ENCODE measurements around the gene DYNLT2. TPM values are rescaled to one million over a fixed set of nuclear protein-coding genes. Genes with fewer than 3 reads are reported as not detected.

DYNLT2 gene
- polyA plus RNA-seq, 1 of the 3 experiments (the other 2 are of a cell fraction) = 0.81 TPM

GRCh38 chr6:169741344-169741743 lies 10.0 kb downstream of the DYNLT2 start:
- TF ChIP-seq, protein P1, sequence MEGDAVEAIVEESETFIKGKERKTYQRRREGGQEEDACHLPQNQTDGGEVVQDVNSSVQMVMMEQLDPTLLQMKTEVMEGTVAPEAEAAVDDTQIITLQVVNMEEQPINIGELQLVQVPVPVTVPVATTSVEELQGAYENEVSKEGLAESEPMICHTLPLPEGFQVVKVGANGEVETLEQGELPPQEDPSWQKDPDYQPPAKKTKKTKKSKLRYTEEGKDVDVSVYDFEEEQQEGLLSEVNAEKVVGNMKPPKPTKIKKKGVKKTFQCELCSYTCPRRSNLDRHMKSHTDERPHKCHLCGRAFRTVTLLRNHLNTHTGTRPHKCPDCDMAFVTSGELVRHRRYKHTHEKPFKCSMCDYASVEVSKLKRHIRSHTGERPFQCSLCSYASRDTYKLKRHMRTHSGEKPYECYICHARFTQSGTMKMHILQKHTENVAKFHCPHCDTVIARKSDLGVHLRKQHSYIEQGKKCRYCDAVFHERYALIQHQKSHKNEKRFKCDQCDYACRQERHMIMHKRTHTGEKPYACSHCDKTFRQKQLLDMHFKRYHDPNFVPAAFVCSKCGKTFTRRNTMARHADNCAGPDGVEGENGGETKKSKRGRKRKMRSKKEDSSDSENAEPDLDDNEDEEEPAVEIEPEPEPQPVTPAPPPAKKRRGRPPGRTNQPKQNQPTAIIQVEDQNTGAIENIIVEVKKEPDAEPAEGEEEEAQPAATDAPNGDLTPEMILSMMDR (IDR thresholded peaks at IDR 0.05) = no peak
- TF ChIP-seq TEAD4 (IDR thresholded peaks at IDR 0.05; ENCODE audit: borderline replicate concordance, insufficient read depth) = no peak
- TF ChIP-seq RAD21 (IDR thresholded peaks at IDR 0.05; ENCODE audit: low read length) = no peak
- TF ChIP-seq GABPA (IDR thresholded peaks at IDR 0.05; ENCODE audit: low read depth) = no peak
- no peak for TF ChIP-seq MEF2A (IDR thresholded peaks at IDR 0.05; ENCODE audit: borderline replicate concordance, low read depth)
- TF ChIP-seq RCOR1 (IDR thresholded peaks at IDR 0.05; ENCODE audit: low read length) = no peak
- TF ChIP-seq RFX5 (IDR thresholded peaks at IDR 0.05; ENCODE audit: low read length) = no peak
- no peak for TF ChIP-seq SMC3 (IDR thresholded peaks at IDR 0.05; ENCODE audit: low read depth, low read length)
- TF ChIP-seq FOSL2 (IDR thresholded peaks at IDR 0.05; ENCODE audit: borderline replicate concordance, low read depth) = no peak
- no peak for TF ChIP-seq FOXM1 (IDR thresholded peaks at IDR 0.05; ENCODE audit: low read depth)
- no peak for TF ChIP-seq SIN3A (IDR thresholded peaks at IDR 0.05; ENCODE audit: borderline replicate concordance, low read depth, low read length)
- TF ChIP-seq RXRA (IDR thresholded peaks at IDR 0.05; ENCODE audit: borderline replicate concordance, low read depth) = no peak
- no peak for DNase-seq

DNA sequence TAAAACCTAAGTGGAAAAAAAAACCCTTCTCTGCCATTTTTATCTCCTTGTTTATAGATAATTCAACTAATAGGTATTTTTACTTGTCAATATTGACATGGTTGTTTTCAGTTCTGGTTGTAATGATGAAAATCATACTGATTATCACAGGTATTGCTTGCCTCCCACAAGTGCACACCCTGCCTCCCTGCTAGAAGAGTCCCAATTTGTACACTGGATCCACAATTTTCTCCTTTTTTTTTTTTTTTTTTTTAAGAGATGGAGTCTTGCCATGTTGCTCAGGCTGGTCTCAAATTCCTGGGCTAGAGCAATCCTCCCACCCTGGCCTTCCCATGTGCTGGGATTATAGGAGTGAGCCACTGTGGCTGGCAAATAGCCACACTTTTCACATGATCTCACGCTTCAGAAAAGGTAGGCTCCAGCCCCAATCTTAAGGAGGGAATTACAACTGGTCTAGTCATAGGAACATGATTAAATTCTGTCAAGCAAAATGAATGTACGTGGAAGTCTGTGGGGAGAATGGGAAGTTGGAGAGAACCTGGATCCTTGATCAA lies 12.3 kb downstream of the DYNLT2 start:
- Histone ChIP-seq H3K27ac (ENCODE audit: low read depth in 2 of 2, low read length in 1 of 2) (no peak overlapping the region), H3K9me3 (no peaks in the 10 kb centered on the region), H3K9ac (no peak overlapping the region), H2AFZ (ENCODE audit: low read depth) (no peak overlapping the region), H4K20me1 (ENCODE audit: insufficient read depth) (no peaks in the 10 kb centered on the region), H3F3A (replicated peaks; ENCODE audit: insufficient read depth) (no peaks in the 10 kb centered on the region), H3K4me1 (ENCODE audit: control insufficient read depth in 1 of 2, insufficient read depth in 2 of 2, low read depth in 1 of 2, low read length in 1 of 2) (no peaks in the 10 kb centered on the region), H3K79me2 (ENCODE audit: insufficient read depth) (no peaks in the 10 kb centered on the region), H3K9me2 (no peaks in the 10 kb centered on the region), H3K4me3 (ENCODE audit: low read depth in 2 of 2, low read length in 1 of 2) (no peak overlapping the region), H3K27me3 (ENCODE audit: insufficient read depth) (no peaks in the 10 kb centered on the region), H3K36me3 (replicated peaks in 1 of 2; ENCODE audit: control insufficient read depth in 1 of 2, insufficient read depth in 2 of 2, low read length in 1 of 2) (no peaks in the 10 kb centered on the region), H3K4me2 (no peak overlapping the region)
- TF ChIP-seq POLR2AphosphoS5 (IDR thresholded peaks at IDR 0.05; ENCODE audit: low read depth, low read length) = no peak
- no peak for TF ChIP-seq EZH2phosphoT487 (IDR thresholded peaks at IDR 0.05; ENCODE audit: borderline replicate concordance, low read depth)
- no peak for TF ChIP-seq GATA2 (CRISPR knock-in tag; IDR thresholded peaks at IDR 0.05)
- TF ChIP-seq EP300 (IDR thresholded peaks at IDR 0.05; ENCODE audit: borderline replicate concordance in 1 of 2, low read depth in 1 of 2, low read length in 1 of 2) = no peak
- TF ChIP-seq TAF1 (IDR thresholded peaks at IDR 0.05; ENCODE audit: borderline replicate concordance, low read depth, low read length) = no peak
- no peak for TF ChIP-seq NRF1 (IDR thresholded peaks at IDR 0.05; ENCODE audit: low read depth, low read length)
- no peak for TF ChIP-seq JUND (IDR thresholded peaks at IDR 0.05)
- TF ChIP-seq, protein P2, sequence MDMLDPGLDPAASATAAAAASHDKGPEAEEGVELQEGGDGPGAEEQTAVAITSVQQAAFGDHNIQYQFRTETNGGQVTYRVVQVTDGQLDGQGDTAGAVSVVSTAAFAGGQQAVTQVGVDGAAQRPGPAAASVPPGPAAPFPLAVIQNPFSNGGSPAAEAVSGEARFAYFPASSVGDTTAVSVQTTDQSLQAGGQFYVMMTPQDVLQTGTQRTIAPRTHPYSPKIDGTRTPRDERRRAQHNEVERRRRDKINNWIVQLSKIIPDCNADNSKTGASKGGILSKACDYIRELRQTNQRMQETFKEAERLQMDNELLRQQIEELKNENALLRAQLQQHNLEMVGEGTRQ (IDR thresholded peaks at IDR 0.05; ENCODE audit: borderline replicate concordance, low read depth, low read length) = no peak
- TF ChIP-seq NFIC (IDR thresholded peaks at IDR 0.05; ENCODE audit: borderline replicate concordance) = no peak
- no peak for TF ChIP-seq RFX5 (IDR thresholded peaks at IDR 0.05; ENCODE audit: low read length)
- no peak for TF ChIP-seq CHD2 (IDR thresholded peaks at IDR 0.05; ENCODE audit: low read length, partially characterized antibody)
- no peak for TF ChIP-seq SIN3A (IDR thresholded peaks at IDR 0.05; ENCODE audit: borderline replicate concordance, low read depth, low read length)
- TF ChIP-seq, protein P3, sequence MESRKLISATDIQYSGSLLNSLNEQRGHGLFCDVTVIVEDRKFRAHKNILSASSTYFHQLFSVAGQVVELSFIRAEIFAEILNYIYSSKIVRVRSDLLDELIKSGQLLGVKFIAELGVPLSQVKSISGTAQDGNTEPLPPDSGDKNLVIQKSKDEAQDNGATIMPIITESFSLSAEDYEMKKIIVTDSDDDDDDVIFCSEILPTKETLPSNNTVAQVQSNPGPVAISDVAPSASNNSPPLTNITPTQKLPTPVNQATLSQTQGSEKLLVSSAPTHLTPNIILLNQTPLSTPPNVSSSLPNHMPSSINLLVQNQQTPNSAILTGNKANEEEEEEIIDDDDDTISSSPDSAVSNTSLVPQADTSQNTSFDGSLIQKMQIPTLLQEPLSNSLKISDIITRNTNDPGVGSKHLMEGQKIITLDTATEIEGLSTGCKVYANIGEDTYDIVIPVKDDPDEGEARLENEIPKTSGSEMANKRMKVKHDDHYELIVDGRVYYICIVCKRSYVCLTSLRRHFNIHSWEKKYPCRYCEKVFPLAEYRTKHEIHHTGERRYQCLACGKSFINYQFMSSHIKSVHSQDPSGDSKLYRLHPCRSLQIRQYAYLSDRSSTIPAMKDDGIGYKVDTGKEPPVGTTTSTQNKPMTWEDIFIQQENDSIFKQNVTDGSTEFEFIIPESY (IDR thresholded peaks at IDR 0.05; ENCODE audit: borderline replicate concordance, low read depth) = no peak
- TF ChIP-seq ELF1 (IDR thresholded peaks at IDR 0.05) = no peak
- TF ChIP-seq FOXM1 (IDR thresholded peaks at IDR 0.05; ENCODE audit: low read depth) = no peak
- TF ChIP-seq MEF2A (IDR thresholded peaks at IDR 0.05; ENCODE audit: borderline replicate concordance, low read depth) = no peak
- TF ChIP-seq TEAD4 (IDR thresholded peaks at IDR 0.05; ENCODE audit: borderline replicate concordance, insufficient read depth) = no peak
- TF ChIP-seq, protein P4, sequence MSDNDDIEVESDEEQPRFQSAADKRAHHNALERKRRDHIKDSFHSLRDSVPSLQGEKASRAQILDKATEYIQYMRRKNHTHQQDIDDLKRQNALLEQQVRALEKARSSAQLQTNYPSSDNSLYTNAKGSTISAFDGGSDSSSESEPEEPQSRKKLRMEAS (IDR thresholded peaks at IDR 0.05; ENCODE audit: low read depth) = no peak
- ChIA-PET CTCF (no interaction called here), POLR2A (no interaction called here)
- DNase-seq = no peak
- WGBS (ENCODE audit: low lambda C conversion rate) = 66% methylated on average over 2 of the region's 2 CpGs

More at GRCh38 chr6:169741344-169741743, 10.0 kb downstream of the DYNLT2 start:
- no peaks in the 10 kb centered on the region for H3F3A ChIP-seq (replicated peaks; ENCODE audit: insufficient read depth)
- no peak overlapping the region for H3K4me3 ChIP-seq (ENCODE audit: low read depth in 2 of 2, low read length in 1 of 2)
- H3K4me2 ChIP-seq = no peak overlapping the region
- H3K36me3 ChIP-seq (replicated peaks in 1 of 2; ENCODE audit: control insufficient read depth in 1 of 2, insufficient read depth in 2 of 2, low read length in 1 of 2) = peaks cover 0 to 7% of the 10 kb centered on the region in 2 experiments
- H3K4me1 ChIP-seq (ENCODE audit: control insufficient read depth in 1 of 2, insufficient read depth in 2 of 2, low read depth in 1 of 2, low read length in 1 of 2) = no peaks in the 10 kb centered on the region
- H3K27me3 ChIP-seq (ENCODE audit: insufficient read depth) = no peaks in the 10 kb centered on the region
- H3K27ac ChIP-seq (ENCODE audit: low read depth in 2 of 2, low read length in 1 of 2) = no peak overlapping the region
- no peak overlapping the region for H2AFZ ChIP-seq (ENCODE audit: low read depth)
- ChIA-PET POLR2A (interaction anchor here (1.8 kb wide), 1 partner anchor 10 kb away, joined by 4 read pairs; the partner anchor contains the start of genes DYNLT2 and ERMARD), CTCF (interaction anchor here (1.4 kb wide), 1 partner anchor 9 kb away, joined by 6 read pairs; no protein-coding TSS in a partner anchor)
- H4K20me1 ChIP-seq (ENCODE audit: insufficient read depth) = no peaks in the 10 kb centered on the region
- H3K9ac ChIP-seq = no peak overlapping the region
- no peaks in the 10 kb centered on the region for H3K79me2 ChIP-seq (ENCODE audit: insufficient read depth)
- H3K9me3 ChIP-seq = 0 out of 2 replicates have a peak, but pooled peaks cover 2% of the 10 kb centered on the region
- no peaks in the 10 kb centered on the region for H3K9me2 ChIP-seq
